ENCODE data around the gene GBGT1. TPM values are rescaled to one million over a fixed set of nuclear protein-coding genes. Genes with fewer than 3 reads are reported as not detected.

GBGT1 gene
- total RNA-seq, 1 experiment from 2014 or later = not detected

DNA sequence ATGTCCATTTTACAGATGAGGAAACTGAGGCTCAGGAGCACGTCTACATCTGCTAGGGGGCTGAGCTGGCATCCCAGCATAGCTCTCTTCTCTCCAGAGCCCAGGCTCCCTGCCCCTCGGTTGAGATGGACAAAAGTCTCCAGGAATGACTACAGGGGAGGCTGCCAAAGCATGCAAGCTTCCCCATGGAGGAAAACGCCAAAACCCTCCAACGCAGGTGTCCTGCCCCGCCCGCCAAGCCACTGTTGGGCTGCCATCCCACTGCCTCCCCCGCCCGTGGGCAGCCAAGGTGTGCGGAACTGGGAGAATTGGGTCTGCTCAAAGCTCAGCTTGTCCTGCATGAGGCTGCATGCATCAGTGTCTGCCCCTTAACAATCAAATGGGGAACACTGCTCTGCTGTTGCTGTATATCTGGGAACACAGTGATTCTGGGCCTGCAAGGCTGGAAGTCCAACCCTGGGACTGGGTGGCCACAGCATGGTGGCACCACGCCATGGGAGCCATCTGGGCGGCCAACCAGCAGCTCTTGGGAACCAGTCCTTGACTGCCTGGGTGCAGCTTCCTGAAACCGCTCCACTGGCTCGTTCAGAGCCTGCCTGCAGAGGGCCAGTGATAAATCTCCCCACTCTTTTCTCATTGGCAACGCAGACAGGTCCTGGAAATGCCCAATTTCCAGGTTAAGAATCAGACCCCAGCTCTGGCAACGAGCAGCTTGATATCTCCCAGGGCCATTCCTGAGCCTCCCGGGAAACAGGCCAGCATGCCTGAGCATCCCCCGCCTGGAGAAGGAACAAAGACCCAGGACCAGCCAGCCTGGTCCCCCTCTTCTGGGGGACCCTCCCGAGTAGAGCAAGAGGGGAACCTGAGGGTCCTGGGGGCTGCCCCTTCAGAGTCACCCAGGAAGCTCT is 46.2 kb downstream of the GBGT1 start:
- no peak overlapping the region for H3K27ac Mint-ChIP-seq (ENCODE audit: unreplicated experiment)
- no peak overlapping the region for H3K4me3 Mint-ChIP-seq (ENCODE audit: low read depth, unreplicated experiment)

DNA sequence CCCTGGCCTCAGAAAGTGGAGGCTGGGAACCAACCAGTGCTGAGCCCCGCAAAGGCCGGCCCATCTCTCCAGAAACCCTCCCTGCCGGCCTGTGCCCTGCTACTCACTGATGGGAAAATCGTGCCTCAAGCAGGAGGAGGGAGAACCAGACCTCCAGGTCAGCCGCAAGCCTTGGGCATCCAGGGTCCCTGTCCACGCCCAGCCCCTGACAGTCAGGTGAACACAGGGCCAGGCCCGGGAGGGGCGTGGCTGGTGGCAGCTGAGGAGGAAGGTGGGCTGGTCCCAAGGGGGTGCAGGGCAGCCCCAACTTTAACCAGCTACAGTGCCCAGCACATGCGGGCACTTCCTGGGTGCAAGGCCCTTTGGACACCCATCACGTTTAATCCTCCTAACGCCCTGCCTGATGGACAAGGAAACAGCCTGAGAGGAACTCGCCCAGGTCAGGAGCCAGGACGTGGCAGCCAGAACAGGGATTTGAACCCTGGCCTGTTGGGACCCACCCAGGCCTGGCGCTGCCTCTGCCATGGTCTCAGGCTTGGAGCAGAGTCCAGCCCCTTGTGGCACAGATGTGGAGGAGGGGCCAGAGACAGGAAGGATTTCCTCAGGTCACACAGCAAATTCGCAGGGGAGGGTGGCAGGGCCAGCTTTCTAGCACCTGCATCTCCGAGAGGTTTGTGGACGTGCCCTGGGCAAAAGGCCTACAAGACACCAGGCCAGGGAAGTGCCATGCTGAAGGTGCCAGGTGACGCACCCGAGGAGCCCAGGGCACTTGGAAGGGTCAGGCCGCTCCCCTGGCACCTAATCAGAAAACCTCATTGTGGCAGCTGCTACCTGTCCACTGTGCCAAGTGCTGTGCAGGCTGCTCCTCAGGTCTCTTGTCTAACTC is 47.1 kb downstream of the GBGT1 start:
- no peak overlapping the region for H3K4me3 Mint-ChIP-seq (ENCODE audit: low read depth, unreplicated experiment)
- H3K9me3 Mint-ChIP-seq (ENCODE audit: low read depth, unreplicated experiment) = no peaks in the 10 kb centered on the region
- peaks cover 5% of the 10 kb centered on the region for H3K36me3 Mint-ChIP-seq (ENCODE audit: insufficient read depth, unreplicated experiment)
- BruUV-seq (replicated peaks) = no TSS peak
- CTCF ChIA-PET = interaction anchor here (1.3 kb wide), 1 partner anchor 28 kb away, joined by 3 read pairs; no protein-coding TSS in a partner anchor
- TF ChIP-seq, protein P1, sequence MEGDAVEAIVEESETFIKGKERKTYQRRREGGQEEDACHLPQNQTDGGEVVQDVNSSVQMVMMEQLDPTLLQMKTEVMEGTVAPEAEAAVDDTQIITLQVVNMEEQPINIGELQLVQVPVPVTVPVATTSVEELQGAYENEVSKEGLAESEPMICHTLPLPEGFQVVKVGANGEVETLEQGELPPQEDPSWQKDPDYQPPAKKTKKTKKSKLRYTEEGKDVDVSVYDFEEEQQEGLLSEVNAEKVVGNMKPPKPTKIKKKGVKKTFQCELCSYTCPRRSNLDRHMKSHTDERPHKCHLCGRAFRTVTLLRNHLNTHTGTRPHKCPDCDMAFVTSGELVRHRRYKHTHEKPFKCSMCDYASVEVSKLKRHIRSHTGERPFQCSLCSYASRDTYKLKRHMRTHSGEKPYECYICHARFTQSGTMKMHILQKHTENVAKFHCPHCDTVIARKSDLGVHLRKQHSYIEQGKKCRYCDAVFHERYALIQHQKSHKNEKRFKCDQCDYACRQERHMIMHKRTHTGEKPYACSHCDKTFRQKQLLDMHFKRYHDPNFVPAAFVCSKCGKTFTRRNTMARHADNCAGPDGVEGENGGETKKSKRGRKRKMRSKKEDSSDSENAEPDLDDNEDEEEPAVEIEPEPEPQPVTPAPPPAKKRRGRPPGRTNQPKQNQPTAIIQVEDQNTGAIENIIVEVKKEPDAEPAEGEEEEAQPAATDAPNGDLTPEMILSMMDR (IDR thresholded peaks at IDR 0.05; ENCODE audit: unreplicated experiment) = no peak
- H3K27ac Mint-ChIP-seq (ENCODE audit: unreplicated experiment) = no peak overlapping the region
- H3K27me3 Mint-ChIP-seq (ENCODE audit: unreplicated experiment) = no peaks in the 10 kb centered on the region
- H3K4me1 Mint-ChIP-seq (ENCODE audit: low read depth, unreplicated experiment) = no peaks in the 10 kb centered on the region
- intact Hi-C loops (cut with micrococcal nuclease; ENCODE audit: unreplicated experiment) = no loop called here
- no peak for DNase-seq

More for the DNA sequence above, 46.2 kb downstream of the GBGT1 start:
- peaks cover 8% of the 10 kb centered on the region for H3K36me3 Mint-ChIP-seq (ENCODE audit: insufficient read depth, unreplicated experiment)
- intact Hi-C loops (cut with micrococcal nuclease; ENCODE audit: unreplicated experiment) = no loop called here
- no peak for DNase-seq
- H3K27me3 Mint-ChIP-seq (ENCODE audit: unreplicated experiment) = no peaks in the 10 kb centered on the region
- CTCF ChIA-PET = interaction anchor here (1.1 to 1.8 kb wide), 2 partner anchors 18 to 27 kb away, joined by 3 to 8 read pairs; no protein-coding TSS in a partner anchor
- H3K4me1 Mint-ChIP-seq (ENCODE audit: low read depth, unreplicated experiment) = no peaks in the 10 kb centered on the region
- H3K9me3 Mint-ChIP-seq (ENCODE audit: low read depth, unreplicated experiment) = no peaks in the 10 kb centered on the region
- TF ChIP-seq, protein P1 (IDR thresholded peaks at IDR 0.05; ENCODE audit: unreplicated experiment) = no peak
- no TSS peak for BruUV-seq (replicated peaks)

DNA sequence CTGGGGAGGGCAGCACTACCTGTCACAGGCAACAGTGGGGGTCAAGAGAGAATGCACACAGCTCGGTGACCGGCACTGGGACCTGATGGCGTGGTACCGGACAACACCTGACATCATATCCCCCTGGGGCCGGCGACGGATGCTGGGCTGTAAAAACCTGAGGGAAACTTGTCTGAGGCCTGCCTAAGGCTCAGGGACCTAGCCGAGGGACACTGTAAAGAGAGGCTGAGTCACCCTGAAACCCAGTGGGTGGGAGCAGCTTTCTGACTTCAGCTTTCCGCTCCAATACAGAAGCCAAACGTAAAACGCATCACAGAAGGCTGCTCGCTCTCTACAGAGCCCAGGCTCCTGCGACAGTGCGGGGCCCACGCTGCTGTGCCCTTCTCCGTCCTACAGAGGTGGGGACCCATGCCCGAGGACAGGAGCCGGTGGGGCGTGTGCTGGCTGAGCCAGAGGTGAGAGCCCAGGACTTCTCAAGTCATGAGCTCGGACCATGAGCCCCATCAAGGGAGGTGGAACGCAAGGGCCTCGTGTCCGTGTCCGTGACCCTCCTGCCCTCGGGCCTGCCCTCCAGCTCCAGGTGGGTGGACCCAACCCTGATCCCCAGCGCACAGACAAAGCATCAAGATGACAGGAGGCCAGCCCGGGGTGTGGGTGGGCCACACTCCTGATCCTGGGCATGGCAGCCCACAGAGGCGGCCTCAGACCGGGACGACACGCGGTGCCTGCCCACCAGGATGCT is 47.9 kb downstream of the GBGT1 start:
- Mint-ChIP-seq H3K9me3 (ENCODE audit: low read depth, unreplicated experiment) (no peaks in the 10 kb centered on the region), H3K36me3 (ENCODE audit: insufficient read depth, unreplicated experiment) (peaks cover 4% of the 10 kb centered on the region), H3K27me3 (ENCODE audit: unreplicated experiment) (no peaks in the 10 kb centered on the region), H3K4me1 (ENCODE audit: low read depth, unreplicated experiment) (no peaks in the 10 kb centered on the region), H3K27ac (ENCODE audit: unreplicated experiment) (no peak overlapping the region), H3K4me3 (ENCODE audit: low read depth, unreplicated experiment) (no peak overlapping the region)
- intact Hi-C loops (cut with micrococcal nuclease; ENCODE audit: unreplicated experiment) = no loop called here
- CTCF ChIA-PET = interaction anchor here (1.3 kb wide), 1 partner anchor 28 kb away, joined by 3 read pairs; no protein-coding TSS in a partner anchor
- TF ChIP-seq, protein P1 (IDR thresholded peaks at IDR 0.05; ENCODE audit: unreplicated experiment) = no peak
- BruUV-seq (replicated peaks) = no TSS peak
- DNase-seq = no peak

Measured in Calu3 (cell line).